HG02798 (cell line): ENCODE measurements around the gene ORC1.
A peak's percentile ranks its signal among the peaks of the same experiment; 100 is the strongest.

Experiments used
- ATAC-seq: cut with Tn5 transposase; IDR thresholded peaks from one replicate; pipeline ENCODE4 v1.9.1; 2021; ENCODE audit warnings: mild to moderate bottlenecking; ENCODE audit not compliant: unreplicated experiment, poor library complexity

The ORC1 gene

DNA sequence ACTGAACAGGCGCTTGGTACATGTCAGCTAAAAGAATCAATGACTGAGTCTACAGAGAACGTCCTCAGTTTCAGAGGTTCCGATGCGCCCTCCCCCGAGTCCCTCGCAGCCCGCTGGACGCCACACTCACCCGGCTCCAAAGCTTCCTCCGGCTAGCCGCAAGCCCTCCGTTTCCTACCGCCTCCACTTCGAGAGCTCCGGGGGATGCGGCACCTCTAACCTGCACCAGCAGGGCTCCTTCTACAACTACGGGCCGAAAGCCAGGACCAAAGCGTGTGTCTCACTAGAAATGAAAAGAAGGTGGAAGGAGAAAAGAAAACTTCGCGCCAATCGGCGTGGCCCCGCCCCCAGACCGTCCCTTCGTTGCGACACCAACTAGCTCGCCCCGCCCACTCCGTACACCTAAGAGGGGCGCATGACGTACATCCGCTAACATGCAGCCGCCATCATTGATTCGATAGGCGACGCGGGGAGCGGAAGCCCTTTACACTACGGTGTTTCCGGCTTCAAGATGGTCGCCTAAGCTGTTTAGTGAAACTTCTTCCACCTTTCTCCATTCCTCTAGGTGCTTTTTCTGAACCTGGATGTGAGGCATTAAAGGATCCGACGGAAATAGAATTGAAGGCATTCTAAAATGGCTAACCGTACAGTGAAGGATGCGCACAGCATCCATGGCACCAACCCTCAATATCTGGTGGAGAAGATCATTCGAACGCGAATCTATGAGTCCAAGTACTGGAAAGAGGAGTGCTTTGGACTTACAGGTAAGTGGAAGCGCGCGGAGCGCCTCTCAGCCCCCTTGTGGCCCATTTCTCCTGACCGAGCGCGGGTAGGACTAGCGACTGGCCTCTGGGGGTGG is at the start of gene ORC1, which contains the start of gene PRPF38A:
Gene ORC1, minus strand, starts transcription at position 308 of the 859 bp plus-strand sequence. CDS start 2,200 bp downstream, outside the sequence.
Gene PRPF38A, plus strand, starts transcription at position 487 of the 859 bp plus-strand sequence. Its CDS starts 148 bp downstream, at position 635.
- peak; percentile 97 for ATAC-seq

DNA sequence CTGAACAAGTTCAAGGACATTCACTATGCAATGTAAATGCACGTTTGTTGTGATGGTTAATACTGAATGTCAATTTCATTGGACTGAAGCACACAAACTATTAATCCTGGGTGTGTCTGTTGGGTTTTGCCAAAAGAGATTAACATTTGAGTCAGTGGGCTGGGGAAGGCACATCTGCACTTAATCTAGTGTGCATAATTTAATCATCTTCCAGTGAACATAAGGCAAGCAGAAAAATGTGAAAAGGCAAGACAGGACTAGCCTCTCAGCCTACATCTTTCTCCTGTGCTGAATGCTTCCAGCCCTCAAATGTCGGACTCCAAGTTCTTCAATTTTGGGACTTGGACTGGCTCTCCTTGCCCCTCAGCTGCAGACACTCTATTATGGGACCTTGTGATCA is 40.2 kb upstream of the ORC1 start:
- ATAC-seq: no peak

DNA sequence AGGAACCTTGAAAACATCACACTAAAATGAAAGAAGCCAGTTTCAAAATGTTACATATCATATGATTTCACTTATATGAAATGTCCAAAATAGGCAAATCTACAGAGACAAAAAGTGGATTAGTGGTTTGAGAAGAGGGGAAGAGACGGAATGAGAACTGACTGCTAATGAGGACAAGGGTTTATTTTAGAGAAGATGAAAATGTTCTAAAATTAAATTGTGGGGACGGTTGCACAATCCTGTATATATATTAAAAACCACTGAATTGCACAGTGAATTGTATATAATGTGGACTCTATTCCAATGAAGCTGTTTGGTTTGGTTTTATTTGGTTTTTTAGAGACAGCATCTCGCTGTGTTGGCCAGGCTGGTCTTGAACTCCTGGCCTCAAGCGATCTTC is 35.8 kb upstream of the ORC1 start:
- no peak for ATAC-seq

DNA sequence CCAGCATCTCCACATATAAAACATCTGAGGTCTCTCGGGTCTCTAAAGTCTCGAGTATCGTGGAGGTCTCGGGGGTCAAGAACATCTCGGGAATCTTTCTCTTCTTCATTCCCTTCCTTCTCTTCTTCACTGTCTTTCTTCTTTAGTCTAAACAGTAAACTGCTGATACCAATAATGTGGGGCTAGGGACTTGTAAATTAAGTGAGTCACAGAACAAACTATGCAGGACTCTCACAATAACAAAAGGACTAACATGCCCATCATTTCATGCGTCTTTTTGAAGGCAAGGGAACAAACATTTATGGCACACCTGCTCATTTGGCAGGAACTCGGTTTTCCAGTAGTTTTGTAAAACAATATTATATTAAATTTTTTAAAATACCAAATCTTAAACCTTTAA is 32.6 kb upstream of the ORC1 start:
- ATAC-seq: no peak

DNA sequence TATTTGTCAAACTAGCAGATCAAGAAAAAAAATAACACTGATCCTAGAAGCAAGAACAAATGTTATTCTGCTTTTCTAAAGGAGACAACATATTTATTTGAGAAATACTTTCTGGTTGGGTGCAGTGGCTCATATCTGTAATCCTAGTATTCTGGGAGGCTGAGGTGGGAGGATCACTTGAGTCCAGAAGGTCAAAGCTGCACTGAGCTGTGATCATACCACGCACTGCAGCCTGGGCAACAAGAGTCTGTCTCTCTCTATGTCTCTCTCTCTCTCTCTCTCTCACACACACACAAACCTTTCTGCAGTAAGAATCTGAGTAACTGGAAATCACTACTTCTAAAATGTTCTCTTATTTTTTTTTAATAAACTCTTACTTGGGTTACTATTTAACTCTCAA is 31.4 kb upstream of the ORC1 start:
- ATAC-seq: no peak

DNA sequence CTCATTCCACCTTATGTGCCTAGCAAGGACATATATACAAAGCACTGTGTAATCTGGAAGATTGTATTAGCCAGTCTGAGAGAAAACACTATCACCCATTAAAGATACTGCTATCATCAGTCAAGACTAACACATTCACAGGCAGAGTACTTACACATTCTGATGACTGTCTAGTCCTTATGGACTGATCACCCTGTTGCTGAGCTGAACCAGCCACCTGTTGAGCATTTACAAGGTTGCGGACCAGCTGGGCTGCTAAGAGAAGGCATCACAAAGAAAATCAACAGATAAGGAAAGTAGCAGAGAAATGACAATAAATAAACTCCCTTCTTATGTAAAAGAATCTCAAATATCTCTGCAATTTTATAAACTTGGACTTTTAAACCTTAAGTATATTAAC is 31.0 kb upstream of the ORC1 start:
- ATAC-seq: no peak

DNA sequence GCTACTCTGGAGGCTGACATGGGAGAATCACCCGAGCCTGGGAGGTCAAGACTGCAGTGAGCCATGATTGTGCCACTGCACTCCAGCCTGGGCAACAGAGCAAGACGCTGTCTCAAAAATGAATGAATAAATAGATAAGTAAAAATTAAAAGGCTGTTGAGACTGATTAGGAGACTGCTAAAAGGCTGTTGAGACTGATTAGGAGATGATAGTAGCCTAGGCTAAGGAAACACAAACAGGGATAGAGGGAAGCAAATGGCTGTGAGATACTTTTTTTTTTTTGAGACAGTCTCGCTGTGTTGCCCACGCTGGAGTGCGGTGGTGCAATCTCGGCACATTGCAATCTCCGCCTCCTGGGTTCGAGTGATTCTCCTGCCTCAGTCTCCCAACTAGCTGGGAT is 28.6 kb upstream of the ORC1 start:
- ATAC-seq: no peak

DNA sequence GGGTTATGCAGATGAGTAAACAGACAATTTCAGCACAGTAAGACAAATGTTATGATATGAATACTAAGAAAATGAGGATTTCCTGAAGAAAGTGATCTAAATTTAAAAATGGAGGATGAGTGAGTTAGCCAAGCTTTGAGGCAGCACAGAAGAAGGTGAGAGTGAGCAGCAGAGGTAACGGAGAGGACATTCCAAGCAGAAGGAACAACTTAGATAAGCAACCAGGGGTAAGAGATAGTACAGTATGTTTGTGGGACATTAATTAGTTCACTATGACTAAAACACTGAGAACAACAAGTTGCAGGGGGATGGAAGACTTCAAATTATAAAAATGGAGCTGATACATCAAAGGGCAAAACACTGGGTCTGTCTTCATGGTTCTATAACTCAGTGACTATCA is 22.9 kb upstream of the ORC1 start:
- no peak for ATAC-seq

DNA sequence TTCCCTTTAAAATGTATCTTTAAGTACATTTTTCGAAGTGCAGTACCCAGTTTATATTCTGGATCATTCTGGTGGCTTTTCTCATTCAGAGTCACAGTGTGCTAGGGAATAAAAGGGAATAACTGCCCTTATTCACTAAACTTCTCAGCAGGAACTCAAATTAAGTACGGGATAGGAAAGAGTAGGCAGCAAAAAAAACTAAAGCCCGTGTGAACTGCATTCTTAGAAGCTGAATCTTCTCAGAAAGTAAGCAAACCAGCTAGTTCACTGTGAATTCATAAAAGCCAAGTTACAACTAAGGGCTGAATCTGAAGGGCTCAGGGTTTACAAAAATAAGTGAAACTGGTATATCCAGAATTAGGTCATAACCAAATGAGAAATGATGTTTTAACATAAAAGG is 22.1 kb upstream of the ORC1 start:
- no peak for ATAC-seq

DNA sequence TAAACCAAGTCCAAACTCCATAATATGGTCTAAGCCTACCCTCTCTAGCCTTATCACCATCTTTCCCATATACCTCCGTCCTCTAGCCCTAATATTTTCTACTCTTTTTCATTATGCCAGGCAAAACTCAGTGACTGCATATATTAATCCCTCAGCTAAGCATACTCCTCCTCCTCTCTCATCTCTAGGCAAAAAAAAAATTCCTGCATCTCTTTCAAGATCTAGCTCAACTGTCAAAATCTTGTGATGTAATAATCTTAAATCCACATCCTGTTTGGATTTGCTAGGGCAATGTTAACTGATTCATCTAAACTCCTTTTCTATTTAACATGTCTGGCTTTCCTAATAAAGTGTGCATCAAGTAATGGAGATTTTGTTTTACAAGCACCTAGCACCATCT is 20.6 kb upstream of the ORC1 start:
- ATAC-seq: no peak

DNA sequence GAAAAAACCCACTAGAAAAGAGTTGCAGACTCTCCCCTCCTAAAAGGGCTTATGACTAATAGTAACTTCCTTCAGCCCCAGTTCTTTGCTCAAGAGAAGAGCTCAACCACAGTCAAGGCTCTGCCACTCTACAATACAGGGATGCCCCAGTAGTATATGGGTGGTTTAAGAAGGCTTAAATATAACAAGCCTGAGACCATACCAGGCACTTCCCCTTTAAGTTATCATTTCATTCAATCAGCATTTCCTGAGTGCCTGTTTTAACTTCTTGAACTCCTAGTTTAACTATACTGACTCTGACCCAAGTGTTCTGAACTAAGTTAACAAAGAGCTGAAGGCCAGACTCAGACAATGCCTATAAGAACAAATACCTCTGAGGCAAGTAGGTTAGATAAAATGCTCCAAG is 20.0 kb upstream of the ORC1 start:
- no peak for ATAC-seq

DNA sequence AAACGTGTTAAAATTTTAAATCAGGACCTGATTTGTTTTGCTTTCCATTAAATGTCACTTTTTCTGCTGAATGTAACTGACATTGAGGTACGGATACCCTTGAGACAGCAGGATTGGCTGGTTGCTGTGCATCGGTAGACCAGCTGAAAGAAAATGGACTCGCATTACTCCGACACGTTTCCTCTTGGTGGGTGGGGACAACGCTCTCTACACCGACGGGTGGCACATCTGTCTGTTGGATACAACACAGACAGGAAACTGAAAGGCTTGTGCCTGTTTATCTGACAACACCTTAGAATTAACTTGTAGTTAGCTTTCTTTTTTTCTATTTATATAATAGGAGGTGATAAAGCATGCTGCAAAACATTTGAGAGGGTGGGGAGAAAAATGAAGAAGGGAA is 19.5 kb upstream of the ORC1 start:
- no peak for ATAC-seq

DNA sequence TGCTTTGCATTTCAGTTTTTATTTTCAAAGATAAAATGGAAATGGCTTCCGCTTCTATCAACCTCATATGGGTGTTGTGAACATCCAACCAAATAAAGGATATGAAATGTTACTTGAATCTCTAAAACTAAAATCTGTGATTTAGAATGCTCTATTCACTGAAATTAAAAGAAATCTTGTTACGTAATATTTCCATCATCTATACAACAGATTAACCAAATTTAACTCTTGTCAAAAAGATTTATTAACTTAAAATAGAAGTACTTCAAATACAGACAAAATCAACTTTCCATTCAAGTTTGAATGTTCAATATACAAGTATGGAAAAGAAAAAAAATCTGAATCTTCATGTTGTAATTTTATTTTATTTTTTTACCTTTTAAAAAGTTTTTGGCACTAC is 18.8 kb upstream of the ORC1 start:
- no peak for ATAC-seq

DNA sequence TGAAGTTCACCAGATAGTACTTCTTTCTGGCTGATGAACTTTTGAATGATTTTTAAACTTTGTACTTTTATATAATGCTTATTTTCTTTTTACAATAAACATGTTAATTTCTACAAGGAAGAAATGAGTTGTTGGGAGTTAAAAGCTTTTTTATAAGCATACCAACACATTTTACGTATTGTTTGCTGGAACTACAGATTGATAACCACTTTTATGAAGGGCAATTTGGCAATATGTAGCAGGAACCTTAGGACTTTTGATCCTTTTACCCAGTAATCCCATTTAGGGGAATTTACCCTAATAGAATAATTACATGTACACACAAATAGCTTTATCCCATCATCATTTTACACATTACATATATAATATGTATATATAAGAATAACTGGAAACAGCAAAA is 16.5 kb upstream of the ORC1 start:
- no peak for ATAC-seq

DNA sequence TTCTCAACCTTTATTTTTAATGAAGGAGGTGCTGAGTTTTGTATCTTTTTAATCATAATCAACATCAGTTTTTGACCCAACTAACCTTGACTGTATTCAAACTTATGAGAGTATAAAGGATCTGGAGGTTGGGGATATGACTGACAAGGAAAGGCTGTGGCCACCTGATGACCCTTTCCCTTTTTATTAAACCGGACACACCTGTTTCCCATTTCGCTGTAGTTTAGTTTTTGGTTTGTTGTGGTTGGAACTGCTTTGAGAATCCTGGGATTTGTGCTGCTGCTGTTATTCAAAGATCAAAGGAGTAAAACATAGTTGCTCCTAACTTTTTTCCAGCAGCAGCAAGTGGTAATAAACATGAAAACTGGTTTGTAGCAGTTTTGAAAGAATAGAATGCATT is 12.6 kb upstream of the ORC1 start:
- no peak for ATAC-seq

DNA sequence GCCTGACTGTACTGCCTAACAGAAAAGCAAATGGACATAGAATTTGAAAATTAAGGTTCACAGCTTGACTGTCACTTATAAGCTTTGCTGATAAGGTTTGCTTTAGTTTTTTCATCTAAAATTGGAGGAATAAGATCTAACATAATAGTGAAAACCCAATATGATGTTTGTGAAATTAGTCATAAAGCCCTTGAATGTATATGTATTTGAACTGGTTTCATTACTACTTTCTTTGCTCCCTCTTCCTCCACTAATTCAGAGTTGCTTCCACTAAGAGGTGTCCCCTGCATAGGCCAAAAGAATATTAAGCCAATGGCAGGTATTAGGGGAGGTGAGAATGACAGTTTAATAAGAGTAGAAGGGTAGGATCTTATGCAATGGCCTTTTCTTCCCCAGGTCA is 10.7 kb upstream of the ORC1 start:
- no peak for ATAC-seq

DNA sequence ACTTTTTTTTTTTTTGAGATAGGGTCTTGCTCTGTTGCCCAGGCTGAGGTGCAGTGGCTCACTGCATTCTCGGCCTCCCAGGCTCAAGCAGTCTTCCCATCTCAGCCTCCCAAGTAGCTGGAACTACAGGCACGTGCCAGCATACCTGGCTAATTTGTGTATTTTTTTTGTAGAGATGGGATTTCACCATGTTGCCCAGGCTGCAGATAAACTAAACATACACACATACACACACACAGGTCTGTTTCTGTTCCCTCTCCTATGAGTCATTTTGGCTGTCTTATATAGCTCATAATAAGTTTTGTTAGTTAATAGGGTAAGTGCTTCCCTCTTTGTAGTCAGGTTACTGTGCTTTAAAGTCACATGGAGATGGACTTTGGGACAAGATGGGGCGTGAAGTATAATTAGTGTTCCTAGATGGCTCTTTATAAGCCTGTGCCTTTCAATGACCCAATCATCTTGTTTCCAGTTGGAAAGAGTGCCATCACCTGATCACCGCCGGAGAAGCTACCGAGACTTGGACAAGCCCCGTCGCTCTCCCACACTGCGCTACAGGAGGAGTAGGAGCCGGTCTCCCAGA is 9.3 kb upstream of the ORC1 start:
- ATAC-seq: no peak

DNA sequence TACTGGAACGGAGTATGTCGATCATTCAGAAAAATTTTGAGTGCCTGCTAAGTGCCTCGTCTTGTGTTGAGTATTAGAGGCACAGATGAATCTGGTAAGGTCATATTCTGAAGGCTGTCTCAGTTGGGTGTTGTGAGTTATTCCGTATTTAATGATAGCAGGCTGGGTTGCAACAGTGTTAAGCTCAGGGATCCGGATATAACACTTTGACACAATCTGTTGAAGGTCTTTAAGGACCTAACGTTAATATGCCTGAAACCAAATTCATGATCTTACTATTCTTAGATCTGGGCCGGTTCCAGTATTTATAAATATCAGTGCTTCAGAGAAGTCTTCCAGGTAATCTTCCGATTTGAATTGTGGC is 734 bp upstream of the ORC1 start:
- no peak for ATAC-seq

DNA sequence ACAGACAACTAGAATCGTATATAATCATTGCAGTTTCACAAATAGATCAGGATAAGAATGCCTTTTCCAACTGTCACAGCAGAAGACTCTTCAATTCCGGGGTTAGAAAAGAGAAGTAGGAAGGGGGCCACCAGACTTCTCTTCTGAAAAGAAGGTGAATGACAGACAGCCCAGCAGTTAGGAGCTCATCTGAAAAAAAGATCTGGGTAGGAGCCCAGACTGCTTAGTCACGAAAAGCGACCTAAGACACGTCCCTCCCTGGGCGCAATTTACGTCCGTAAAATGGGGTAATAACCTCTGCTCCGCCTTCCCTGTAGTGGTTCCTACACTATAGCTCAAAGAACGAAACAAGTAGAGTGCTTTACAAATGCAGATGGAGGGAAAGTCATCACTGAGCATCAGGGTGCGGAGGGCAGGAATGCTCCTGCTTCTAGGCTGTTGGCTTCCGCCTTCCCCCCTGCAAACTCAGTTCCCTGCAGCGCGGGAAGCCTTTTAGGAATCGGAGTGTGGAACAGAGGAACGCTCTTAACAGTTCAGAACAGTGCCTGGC is 582 bp downstream of the ORC1 start:
- peak; percentile 26 for ATAC-seq

DNA sequence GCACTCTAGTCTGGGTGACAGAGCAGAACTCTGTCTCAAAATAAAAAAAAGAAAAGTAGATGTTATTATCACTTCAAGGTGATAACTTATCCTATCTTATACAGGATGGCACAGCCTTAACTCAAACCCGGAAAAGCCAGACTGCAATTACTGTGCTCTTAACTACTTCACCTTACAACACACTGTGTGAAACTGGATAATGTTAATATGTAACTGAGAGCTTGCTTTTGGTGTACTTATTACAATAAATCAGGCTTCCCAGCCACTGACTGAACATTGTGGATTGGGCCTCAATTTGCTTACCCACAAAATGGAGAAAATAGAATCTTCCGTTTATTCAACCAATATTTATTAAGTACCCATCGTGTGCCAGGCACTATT is 1.4 kb downstream of the ORC1 start:
- ATAC-seq: no peak

DNA sequence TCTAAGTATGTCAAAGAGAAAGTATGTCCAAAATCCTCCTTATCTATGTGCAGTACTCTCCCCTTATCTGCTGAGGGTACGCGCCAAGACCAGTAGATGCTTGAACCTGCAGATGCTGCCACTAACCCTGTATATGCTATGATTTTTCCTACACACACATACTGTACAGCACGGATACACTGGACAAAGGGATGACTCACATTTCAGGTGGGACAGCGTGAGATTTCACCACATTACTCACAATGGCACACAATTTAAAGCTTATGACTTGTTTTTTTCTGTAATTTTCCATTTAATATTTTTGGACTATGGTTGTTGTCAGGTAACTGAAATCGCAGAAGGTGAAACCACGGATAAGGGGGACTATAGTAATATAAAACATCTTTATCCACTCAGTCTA is 4.1 kb downstream of the ORC1 start:
- ATAC-seq: no peak

DNA sequence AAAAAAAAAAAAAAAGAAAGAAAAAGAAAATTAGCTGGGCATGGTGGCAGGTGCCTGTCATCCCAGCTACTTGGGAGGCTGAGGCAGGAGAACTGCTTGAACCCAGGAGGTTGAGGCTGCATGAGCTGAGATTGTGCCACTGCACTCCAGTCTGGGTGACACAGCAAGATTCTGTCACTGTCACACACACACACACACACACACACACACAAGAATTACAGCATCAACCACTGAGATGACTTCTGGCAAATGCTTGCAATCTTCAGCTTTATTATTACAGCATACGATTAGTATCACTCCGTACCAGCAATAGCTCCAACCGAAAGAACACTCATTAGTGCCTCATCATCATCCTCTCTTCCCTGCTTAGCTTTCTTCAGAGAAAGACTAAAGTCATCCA is 4.6 kb downstream of the ORC1 start:
- ATAC-seq: no peak
